ENCODE measurements around the gene C12orf42.

DNA sequence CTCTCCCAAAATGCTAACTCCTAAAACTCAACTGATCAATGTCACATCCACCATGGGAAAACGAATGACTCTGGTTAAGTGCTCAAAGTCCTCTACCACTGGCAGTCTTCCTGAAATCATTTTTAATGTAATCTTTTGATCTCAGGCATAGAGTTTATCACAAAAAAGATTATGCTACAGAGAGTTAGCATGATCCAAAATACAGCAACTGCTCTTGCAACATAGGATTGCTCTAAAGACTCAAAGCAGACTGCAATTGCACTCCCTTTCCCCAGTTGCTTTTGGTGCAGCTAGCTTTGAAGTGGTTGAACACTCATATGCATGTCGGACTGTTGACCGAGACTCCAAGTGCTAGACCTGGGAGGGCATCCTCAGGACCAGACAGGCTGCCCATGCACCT, 109.3 kb downstream of the C12orf42 start:
- TF ChIP-seq, protein P1, sequence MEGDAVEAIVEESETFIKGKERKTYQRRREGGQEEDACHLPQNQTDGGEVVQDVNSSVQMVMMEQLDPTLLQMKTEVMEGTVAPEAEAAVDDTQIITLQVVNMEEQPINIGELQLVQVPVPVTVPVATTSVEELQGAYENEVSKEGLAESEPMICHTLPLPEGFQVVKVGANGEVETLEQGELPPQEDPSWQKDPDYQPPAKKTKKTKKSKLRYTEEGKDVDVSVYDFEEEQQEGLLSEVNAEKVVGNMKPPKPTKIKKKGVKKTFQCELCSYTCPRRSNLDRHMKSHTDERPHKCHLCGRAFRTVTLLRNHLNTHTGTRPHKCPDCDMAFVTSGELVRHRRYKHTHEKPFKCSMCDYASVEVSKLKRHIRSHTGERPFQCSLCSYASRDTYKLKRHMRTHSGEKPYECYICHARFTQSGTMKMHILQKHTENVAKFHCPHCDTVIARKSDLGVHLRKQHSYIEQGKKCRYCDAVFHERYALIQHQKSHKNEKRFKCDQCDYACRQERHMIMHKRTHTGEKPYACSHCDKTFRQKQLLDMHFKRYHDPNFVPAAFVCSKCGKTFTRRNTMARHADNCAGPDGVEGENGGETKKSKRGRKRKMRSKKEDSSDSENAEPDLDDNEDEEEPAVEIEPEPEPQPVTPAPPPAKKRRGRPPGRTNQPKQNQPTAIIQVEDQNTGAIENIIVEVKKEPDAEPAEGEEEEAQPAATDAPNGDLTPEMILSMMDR (IDR thresholded peaks at IDR 0.05), result no peak
- TF ChIP-seq POLR2A (IDR thresholded peaks at IDR 0.05), result no peak

Data from body of pancreas (tissue), 4 donors.